H9 (cell line): ENCODE data around the gene OR8K1. TPM values are rescaled to one million over a fixed set of nuclear protein-coding genes. Genes with fewer than 3 reads are reported as not detected.

ENCODE experiments used
- DNase-seq: peaks from one replicate; pipeline ENCODE4 v3.0.0-alpha.2; 2017
- H2AFZ ChIP-seq: one replicate; pipeline ENCODE4 v1.6.1; 2013; ENCODE audit warnings: mild to moderate bottlenecking, low read length, control low read depth, moderate library complexity
- H2AK5ac ChIP-seq: 2 replicates; pipeline ENCODE4 v1.6.1; 2013; ENCODE audit warnings: low read length, control low read depth, mixed read lengths; ENCODE audit not compliant: insufficient read length
- H2BK120ac ChIP-seq: one replicate; pipeline ENCODE4 v1.6.1; 2013; ENCODE audit warnings: low read depth, mild to moderate bottlenecking, low read length, control low read depth, inconsistent platforms; ENCODE audit not compliant: poor library complexity, severe bottlenecking
- H2BK12ac ChIP-seq: 2 replicates; pipeline ENCODE4 v1.6.1; 2013; ENCODE audit warnings: low read length, control low read depth, mixed read lengths, low read depth; ENCODE audit not compliant: insufficient read length
- H2BK15ac ChIP-seq: 2 replicates; pipeline ENCODE4 v1.6.1; 2013; ENCODE audit warnings: low read depth, low read length, control low read depth
- H2BK20ac ChIP-seq: one replicate; pipeline ENCODE4 v1.6.1; 2013; ENCODE audit warnings: low read depth, mild to moderate bottlenecking, low read length, control low read depth, inconsistent platforms; ENCODE audit not compliant: poor library complexity, severe bottlenecking
- H2BK5ac ChIP-seq: 2 replicates; pipeline ENCODE4 v1.6.1; 2013; ENCODE audit warnings: low read length, control low read depth, mixed read lengths; ENCODE audit not compliant: insufficient read length
- H3K14ac ChIP-seq: 2 replicates; pipeline ENCODE4 v1.6.1; 2013; ENCODE audit warnings: low read length, control low read depth; ENCODE audit not compliant: insufficient read depth
- H3K18ac ChIP-seq: 2 replicates; pipeline ENCODE4 v1.6.1; 2013; ENCODE audit warnings: low read depth, mild to moderate bottlenecking, mixed read lengths, low read length, control low read depth; ENCODE audit not compliant: insufficient read length
- H3K23ac ChIP-seq: 2 replicates; pipeline ENCODE4 v1.6.1; 2013; ENCODE audit warnings: low read length, control low read depth, mixed read lengths, low read depth; ENCODE audit not compliant: insufficient read length
- H3K23me2 ChIP-seq: 2 replicates; pipeline ENCODE4 v1.6.1; 2013; ENCODE audit warnings: low read depth, mild to moderate bottlenecking, mixed read lengths, low read length, control low read depth; ENCODE audit not compliant: insufficient read length, poor library complexity, severe bottlenecking
- H3K27ac ChIP-seq: 2 replicates; pipeline ENCODE4 v1.5.1; 2013; ENCODE audit warnings: low read length, control low read depth, mixed read lengths, low read depth; ENCODE audit not compliant: insufficient read length
- H3K27me3 ChIP-seq: 2 replicates; pipeline ENCODE4 v1.6.1; 2013; ENCODE audit warnings: low read length, control low read depth, inconsistent platforms; ENCODE audit not compliant: insufficient read depth
- H3K4ac ChIP-seq: 2 replicates; pipeline ENCODE4 v1.6.1; 2013; ENCODE audit warnings: low read depth, mild to moderate bottlenecking, control low read depth, inconsistent platforms, low read length, moderate library complexity
- H3K4me1 ChIP-seq: 2 replicates; pipeline ENCODE4 v1.6.1; 2013; ENCODE audit warnings: low read length, control low read depth, inconsistent platforms; ENCODE audit not compliant: insufficient read depth
- H3K4me2 ChIP-seq: 2 replicates; pipeline ENCODE4 v1.6.1; 2013; ENCODE audit warnings: low read length, control low read depth, mixed read lengths; ENCODE audit not compliant: insufficient read length, insufficient read depth
- H3K56ac ChIP-seq: 2 replicates; pipeline ENCODE4 v1.6.1; 2013; ENCODE audit warnings: low read depth, mild to moderate bottlenecking, mixed read lengths, low read length, control low read depth; ENCODE audit not compliant: insufficient read length
- H3K79me1 ChIP-seq: 2 replicates; pipeline ENCODE4 v1.6.1; 2013; ENCODE audit warnings: low read depth, mild to moderate bottlenecking, moderate library complexity, low read length, control low read depth, inconsistent platforms; ENCODE audit not compliant: insufficient read depth, poor library complexity, severe bottlenecking
- H3K79me2 ChIP-seq: 2 replicates; pipeline ENCODE4 v1.6.1; 2013; ENCODE audit warnings: low read length, control low read depth, inconsistent platforms; ENCODE audit not compliant: insufficient read depth
- H3K9ac ChIP-seq: 2 replicates; pipeline ENCODE4 v1.6.1; 2013; ENCODE audit warnings: low read length, control low read depth, mixed read lengths; ENCODE audit not compliant: insufficient read length; ENCODE audit errors: extremely low read depth
- H3K9me3 ChIP-seq: one replicate; pipeline ENCODE4 v1.6.1; 2013; ENCODE audit warnings: low read depth, low read length, inconsistent platforms; ENCODE audit not compliant: control insufficient read depth
- H3T11ph ChIP-seq: one replicate; pipeline ENCODE4 v1.6.1; 2013; ENCODE audit warnings: mild to moderate bottlenecking, low read length, control low read depth, inconsistent platforms
- H4K20me1 ChIP-seq: one replicate; pipeline ENCODE4 v1.6.1; 2013; ENCODE audit not compliant: control insufficient read depth, insufficient read length, insufficient read depth
- H4K5ac ChIP-seq: 2 replicates; pipeline ENCODE4 v1.6.1; 2013; ENCODE audit warnings: low read depth, mild to moderate bottlenecking, mixed read lengths, low read length, control low read depth; ENCODE audit not compliant: insufficient read length
- H4K8ac ChIP-seq: replicated peaks from 2 replicates; pipeline ENCODE4 v1.6.1; 2013; ENCODE audit warnings: low read length, control low read depth, mixed read lengths, low read depth; ENCODE audit not compliant: insufficient read length
- H4K91ac ChIP-seq: 2 replicates; pipeline ENCODE4 v1.6.1; 2013; ENCODE audit warnings: low read depth, mild to moderate bottlenecking, moderate library complexity, mixed read lengths, low read length, control low read depth; ENCODE audit not compliant: insufficient read length
- H3K27ac Mint-ChIP-seq, 3 experiments: 2 replicates in 2 of 3; 3 replicates in 1 of 3; pipeline ENCODE4 v1.8.0; 2020 to 2021; ENCODE audit warnings: mixed read lengths in 3 of 3, mild to moderate bottlenecking in 1 of 3, moderate library complexity in 1 of 3
- H3K27me3 Mint-ChIP-seq: 2 replicates; pipeline ENCODE4 v1.8.0; 2021; ENCODE audit warnings: low read depth, mild to moderate bottlenecking, moderate library complexity, mixed read lengths
- H3K36me3 Mint-ChIP-seq, 3 experiments: 2 replicates in 2 of 3; 3 replicates in 1 of 3; pipeline ENCODE4 v1.8.0; 2020 to 2021; ENCODE audit warnings: low read depth in 3 of 3, mixed read lengths in 3 of 3; ENCODE audit not compliant: insufficient read depth in 1 of 3
- H3K4me1 Mint-ChIP-seq, 2 experiments: 2 replicates each; pipeline ENCODE4 v1.8.0; 2020; ENCODE audit warnings: mixed read lengths in 2 of 2
- H3K4me3 Mint-ChIP-seq, 2 experiments: 2 replicates in 1 of 2; 3 replicates in 1 of 2; pipeline ENCODE4 v1.8.0; 2020 to 2021; ENCODE audit warnings: mild to moderate bottlenecking in 2 of 2, mixed read lengths in 2 of 2, moderate library complexity in 1 of 2
- H3K9me3 Mint-ChIP-seq, 2 experiments: 2 replicates in 1 of 2; 3 replicates in 1 of 2; pipeline ENCODE4 v1.8.0; 2020; ENCODE audit warnings: mild to moderate bottlenecking in 2 of 2, mixed read lengths in 2 of 2, moderate library complexity in 1 of 2
- CTCF ChIP-seq: fragments of 200-600 bp; sonication (generic); conservative IDR thresholded peaks from 3 replicates; pipeline ENCODE4 v1.8.0; 2021; ENCODE audit warnings: antibody characterized with exemption, mild to moderate bottlenecking
- WGBS: extraction: QIAGEN DNeasy Blood & Tissue Kit; methylation state at CpG from one replicate; pipeline ENCODE4 v1.1.7; 2013; ENCODE audit warnings: missing lambda C conversion rate, low lambda C conversion rate, mixed read lengths; ENCODE audit not compliant: insufficient read length; ENCODE audit errors: extremely low coverage; 5-methylcytosine and 5-hydroxymethylcytosine counted together
- total RNA-seq: library from RNA; stranded (reverse); gene quantifications from 2 replicates; pipeline ENCODE4 v1.2.1, GENCODE V29; 2021

Gene OR8K1
- total RNA-seq, 1 experiment from 2014 or later = not detected

- H3K27me3 Mint-ChIP-seq = no peaks in the 10 kb centered on the region
- Histone ChIP-seq H2AK5ac (no peak overlapping the region), H4K91ac (no peak overlapping the region), H2BK5ac (no peak overlapping the region), H4K20me1 (no peaks in the 10 kb centered on the region), H2BK20ac (no peak overlapping the region), H3K79me1 (no peaks in the 10 kb centered on the region), H3K79me2 (no peaks in the 10 kb centered on the region), H4K8ac (no peak overlapping the region), H3K27ac (no peak overlapping the region), H3K23me2 (no peaks in the 10 kb centered on the region), H3K18ac (no peak overlapping the region), H2BK12ac (no peak overlapping the region), H3K4me2 (no peak overlapping the region), H2BK15ac (no peak overlapping the region), H4K5ac (no peak overlapping the region), H3T11ph (no peak overlapping the region), H3K9me3 (peaks cover 22% of the 10 kb centered on the region), H3K4me1 (no peaks in the 10 kb centered on the region), H2BK120ac (no peak overlapping the region), H3K14ac (no peak overlapping the region), H3K9ac (no peak overlapping the region), H3K4ac (no peak overlapping the region), H3K23ac (no peak overlapping the region), H2AFZ (no peak overlapping the region), H3K27me3 (no peaks in the 10 kb centered on the region), H3K56ac (no peak overlapping the region)
- no peak overlapping the region for H3K27ac Mint-ChIP-seq
- H3K4me1 Mint-ChIP-seq = no peaks in the 10 kb centered on the region
- peaks cover 0 to 4% (median under 1%) of the 10 kb centered on the region in 3 experiments; a peak in 3 of 7 replicates for H3K36me3 Mint-ChIP-seq
- TF ChIP-seq CTCF = no peak
- H3K4me3 Mint-ChIP-seq = no peak overlapping the region
- H3K9me3 Mint-ChIP-seq = peaks cover 20 to 51% of the 10 kb centered on the region in 2 experiments; a peak in 4 of 5 replicates
- DNase-seq = no peak
- WGBS = no CpG with 5 or more reads among the region's 3 CpGs
These were observed 38.0 kb upstream of the OR8K1 start for GRCh38 chr11:56307836-56308235.
